ENCODE measurements around the gene PSMB10.

PSMB10 gene

GRCh38 chr16:67949645-67950044, 13.0 kb upstream of the PSMB10 start:
- Histone ChIP-seq H3K27me3 (replicated peaks; ENCODE audit: control insufficient read depth, insufficient read depth, low read length, poor library complexity, severe bottlenecking) (no peaks in the 10 kb centered on the region), H3K36me3 (ENCODE audit: control insufficient read depth, insufficient read depth, low read length) (peaks cover 29% of the 10 kb centered on the region)

GRCh38 chr16:67948015-67948414, 11.4 kb upstream of the PSMB10 start:
- peaks cover 28% of the 10 kb centered on the region for H3K36me3 ChIP-seq (ENCODE audit: control insufficient read depth, insufficient read depth, low read length)
- H3K4me3 ChIP-seq (ENCODE audit: insufficient read depth, low read depth, low read length, poor library complexity, severe bottlenecking), result no peak overlapping the region
- no peaks in the 10 kb centered on the region for H3K4me1 ChIP-seq (ENCODE audit: control insufficient read depth, insufficient read depth, low read length, poor library complexity, severe bottlenecking)
- H3K27ac ChIP-seq (ENCODE audit: insufficient read depth, low read length, poor library complexity, severe bottlenecking), result no peak overlapping the region
- DNase-seq, result no peak
- H3K27me3 ChIP-seq (replicated peaks; ENCODE audit: control insufficient read depth, insufficient read depth, low read length, poor library complexity, severe bottlenecking), result no peaks in the 10 kb centered on the region
- no peaks in the 10 kb centered on the region for H3K9me3 ChIP-seq (ENCODE audit: control insufficient read depth, low read length)

More at GRCh38 chr16:67949645-67950044, 13.0 kb upstream of the PSMB10 start:
- H3K4me1 ChIP-seq (ENCODE audit: control insufficient read depth, insufficient read depth, low read length, poor library complexity, severe bottlenecking), result no peaks in the 10 kb centered on the region
- no peaks in the 10 kb centered on the region for H3K9me3 ChIP-seq (ENCODE audit: control insufficient read depth, low read length)
- DNase-seq, result no peak
- no peak overlapping the region for H3K27ac ChIP-seq (ENCODE audit: insufficient read depth, low read length, poor library complexity, severe bottlenecking)
- H3K4me3 ChIP-seq (ENCODE audit: insufficient read depth, low read depth, low read length, poor library complexity, severe bottlenecking), result no peak overlapping the region

- DNase-seq, result no peak
- H3K27ac ChIP-seq (ENCODE audit: insufficient read depth, low read length, poor library complexity, severe bottlenecking), result no peak overlapping the region
- no peak overlapping the region for H3K4me3 ChIP-seq (ENCODE audit: insufficient read depth, low read depth, low read length, poor library complexity, severe bottlenecking)
- H3K36me3 ChIP-seq (ENCODE audit: control insufficient read depth, insufficient read depth, low read length), result peaks cover 28% of the 10 kb centered on the region
- no peaks in the 10 kb centered on the region for H3K9me3 ChIP-seq (ENCODE audit: control insufficient read depth, low read length)
- no peaks in the 10 kb centered on the region for H3K27me3 ChIP-seq (replicated peaks; ENCODE audit: control insufficient read depth, insufficient read depth, low read length, poor library complexity, severe bottlenecking)
- peaks cover 1% of the 10 kb centered on the region for H3K4me1 ChIP-seq (ENCODE audit: control insufficient read depth, insufficient read depth, low read length, poor library complexity, severe bottlenecking)
Measured at GRCh38 chr16:67946966-67947558, 10.4 kb upstream of the PSMB10 start.

GRCh38 chr16:67946128-67946569, 9.5 kb upstream of the PSMB10 start:
- no peaks in the 10 kb centered on the region for H3K27me3 ChIP-seq (replicated peaks; ENCODE audit: control insufficient read depth, insufficient read depth, low read length, poor library complexity, severe bottlenecking)
- H3K27ac ChIP-seq (ENCODE audit: insufficient read depth, low read length, poor library complexity, severe bottlenecking), result no peak overlapping the region
- no peaks in the 10 kb centered on the region for H3K9me3 ChIP-seq (ENCODE audit: control insufficient read depth, low read length)
- peaks cover 7% of the 10 kb centered on the region for H3K4me1 ChIP-seq (ENCODE audit: control insufficient read depth, insufficient read depth, low read length, poor library complexity, severe bottlenecking)
- H3K4me3 ChIP-seq (ENCODE audit: insufficient read depth, low read depth, low read length, poor library complexity, severe bottlenecking), result no peak overlapping the region
- peaks cover 28% of the 10 kb centered on the region for H3K36me3 ChIP-seq (ENCODE audit: control insufficient read depth, insufficient read depth, low read length)
- DNase-seq, result no peak

GRCh38 chr16:67945392-67945933, 8.8 kb upstream of the PSMB10 start:
- Histone ChIP-seq H3K9me3 (ENCODE audit: control insufficient read depth, low read length) (no peaks in the 10 kb centered on the region), H3K27me3 (replicated peaks; ENCODE audit: control insufficient read depth, insufficient read depth, low read length, poor library complexity, severe bottlenecking) (no peaks in the 10 kb centered on the region), H3K4me3 (ENCODE audit: insufficient read depth, low read depth, low read length, poor library complexity, severe bottlenecking) (no peak overlapping the region), H3K36me3 (ENCODE audit: control insufficient read depth, insufficient read depth, low read length) (peaks cover 28% of the 10 kb centered on the region), H3K4me1 (ENCODE audit: control insufficient read depth, insufficient read depth, low read length, poor library complexity, severe bottlenecking) (peaks cover 8% of the 10 kb centered on the region), H3K27ac (ENCODE audit: insufficient read depth, low read length, poor library complexity, severe bottlenecking) (no peak overlapping the region)
- no peak for DNase-seq

GRCh38 chr16:67944690-67945391, 8.2 kb upstream of the PSMB10 start:
- no peak overlapping the region for H3K27ac ChIP-seq (ENCODE audit: insufficient read depth, low read length, poor library complexity, severe bottlenecking)

GRCh38 chr16:67943619-67944504, 7.2 kb upstream of the PSMB10 start, which contains the start of gene LCAT:
LCAT (minus strand) TSS chr16:67944120; CDS start chr16:67944101, 19 bp downstream.
- no peak within 1 kb of the TSS for H3K27ac ChIP-seq (ENCODE audit: insufficient read depth, low read length, poor library complexity, severe bottlenecking)
- no peaks in the 10 kb centered on the region for H3K9me3 ChIP-seq (ENCODE audit: control insufficient read depth, low read length)
- H3K4me1 ChIP-seq (ENCODE audit: control insufficient read depth, insufficient read depth, low read length, poor library complexity, severe bottlenecking), result peaks cover 18% of the 10 kb centered on the region
- H3K27me3 ChIP-seq (replicated peaks; ENCODE audit: control insufficient read depth, insufficient read depth, low read length, poor library complexity, severe bottlenecking), result no peaks in the 10 kb centered on the region
- no peak within 1 kb of the TSS for H3K4me3 ChIP-seq (ENCODE audit: insufficient read depth, low read depth, low read length, poor library complexity, severe bottlenecking)
- DNase-seq, result no peak
- peaks cover 22% of the 10 kb centered on the region for H3K36me3 ChIP-seq (ENCODE audit: control insufficient read depth, insufficient read depth, low read length)

More at GRCh38 chr16:67944690-67945391, 8.2 kb upstream of the PSMB10 start:
- Histone ChIP-seq H3K27me3 (replicated peaks; ENCODE audit: control insufficient read depth, insufficient read depth, low read length, poor library complexity, severe bottlenecking) (no peaks in the 10 kb centered on the region), H3K9me3 (ENCODE audit: control insufficient read depth, low read length) (no peaks in the 10 kb centered on the region), H3K4me1 (ENCODE audit: control insufficient read depth, insufficient read depth, low read length, poor library complexity, severe bottlenecking) (peaks cover 15% of the 10 kb centered on the region), H3K4me3 (ENCODE audit: insufficient read depth, low read depth, low read length, poor library complexity, severe bottlenecking) (no peak overlapping the region), H3K36me3 (ENCODE audit: control insufficient read depth, insufficient read depth, low read length) (peaks cover 25% of the 10 kb centered on the region)
- DNase-seq, result no peak

- H3K4me3 ChIP-seq (ENCODE audit: insufficient read depth, low read depth, low read length, poor library complexity, severe bottlenecking), result no peak overlapping the region
- peaks cover 18% of the 10 kb centered on the region for H3K4me1 ChIP-seq (ENCODE audit: control insufficient read depth, insufficient read depth, low read length, poor library complexity, severe bottlenecking)
- no peak overlapping the region for H3K27ac ChIP-seq (ENCODE audit: insufficient read depth, low read length, poor library complexity, severe bottlenecking)
- H3K36me3 ChIP-seq (ENCODE audit: control insufficient read depth, insufficient read depth, low read length), result peaks cover 22% of the 10 kb centered on the region
- no peak for DNase-seq
- no peaks in the 10 kb centered on the region for H3K9me3 ChIP-seq (ENCODE audit: control insufficient read depth, low read length)
- H3K27me3 ChIP-seq (replicated peaks; ENCODE audit: control insufficient read depth, insufficient read depth, low read length, poor library complexity, severe bottlenecking), result no peaks in the 10 kb centered on the region
Measured at GRCh38 chr16:67943256-67943618, 6.6 kb upstream of the PSMB10 start.

- H3K4me3 ChIP-seq (ENCODE audit: insufficient read depth, low read depth, low read length, poor library complexity, severe bottlenecking), result no peak overlapping the region
- peaks cover 18% of the 10 kb centered on the region for H3K4me1 ChIP-seq (ENCODE audit: control insufficient read depth, insufficient read depth, low read length, poor library complexity, severe bottlenecking)
- no peak for DNase-seq
- peaks cover 22% of the 10 kb centered on the region for H3K36me3 ChIP-seq (ENCODE audit: control insufficient read depth, insufficient read depth, low read length)
- H3K27ac ChIP-seq (ENCODE audit: insufficient read depth, low read length, poor library complexity, severe bottlenecking), result no peak overlapping the region
- no peaks in the 10 kb centered on the region for H3K27me3 ChIP-seq (replicated peaks; ENCODE audit: control insufficient read depth, insufficient read depth, low read length, poor library complexity, severe bottlenecking)
- no peaks in the 10 kb centered on the region for H3K9me3 ChIP-seq (ENCODE audit: control insufficient read depth, low read length)
Measured at GRCh38 chr16:67942510-67943255, 6.0 kb upstream of the PSMB10 start.

All from effector memory CD4-positive, alpha-beta T cell (primary cell).